Subcutaneous abdominal adipose tissue (tissue), 5 donors: ENCODE measurements around the gene CXCR4.

ENCODE experiments used
- H3K27ac ChIP-seq: one replicate; pipeline ENCODE4 v1.7.0; 2013; ENCODE audit warnings: low read depth, mild to moderate bottlenecking, inconsistent platforms, low read length, moderate library complexity
- H3K27me3 ChIP-seq, 5 donors: one replicate each; pipeline ENCODE4 v1.7.0; 2013; ENCODE audit warnings: low read length in 5 of 5, inconsistent platforms in 1 of 5; ENCODE audit not compliant: control insufficient read depth in 5 of 5, insufficient read depth in 4 of 5
- H3K36me3 ChIP-seq, 5 donors: one replicate each; pipeline ENCODE4 v1.7.0; 2013; ENCODE audit warnings: low read length in 5 of 5; ENCODE audit not compliant: control insufficient read depth in 5 of 5, insufficient read depth in 5 of 5
- H3K4me1 ChIP-seq, 5 donors: one replicate each; pipeline ENCODE4 v1.7.0; 2013; ENCODE audit warnings: low read length in 5 of 5, mild to moderate bottlenecking in 3 of 5, moderate library complexity in 1 of 5; ENCODE audit not compliant: control insufficient read depth in 5 of 5, insufficient read depth in 5 of 5
- H3K4me3 ChIP-seq, 5 donors: one replicate each; pipeline ENCODE4 v1.7.0; 2013; ENCODE audit warnings: low read length in 5 of 5, low read depth in 1 of 5
- H3K9ac ChIP-seq, 5 donors: one replicate each; pipeline ENCODE4 v1.7.0; 2013; ENCODE audit warnings: low read length in 5 of 5, mild to moderate bottlenecking in 4 of 5, moderate library complexity in 3 of 5
- H3K9me3 ChIP-seq, 5 donors: one replicate each; pipeline ENCODE4 v1.7.0; 2013; ENCODE audit warnings: low read length in 5 of 5; ENCODE audit not compliant: control insufficient read depth in 5 of 5
- donor health status: healthy.
- donor health status: healthy.
- donor health status: healthy.
- donor health status: healthy.
- donor health status: healthy.

CXCR4 gene

DNA sequence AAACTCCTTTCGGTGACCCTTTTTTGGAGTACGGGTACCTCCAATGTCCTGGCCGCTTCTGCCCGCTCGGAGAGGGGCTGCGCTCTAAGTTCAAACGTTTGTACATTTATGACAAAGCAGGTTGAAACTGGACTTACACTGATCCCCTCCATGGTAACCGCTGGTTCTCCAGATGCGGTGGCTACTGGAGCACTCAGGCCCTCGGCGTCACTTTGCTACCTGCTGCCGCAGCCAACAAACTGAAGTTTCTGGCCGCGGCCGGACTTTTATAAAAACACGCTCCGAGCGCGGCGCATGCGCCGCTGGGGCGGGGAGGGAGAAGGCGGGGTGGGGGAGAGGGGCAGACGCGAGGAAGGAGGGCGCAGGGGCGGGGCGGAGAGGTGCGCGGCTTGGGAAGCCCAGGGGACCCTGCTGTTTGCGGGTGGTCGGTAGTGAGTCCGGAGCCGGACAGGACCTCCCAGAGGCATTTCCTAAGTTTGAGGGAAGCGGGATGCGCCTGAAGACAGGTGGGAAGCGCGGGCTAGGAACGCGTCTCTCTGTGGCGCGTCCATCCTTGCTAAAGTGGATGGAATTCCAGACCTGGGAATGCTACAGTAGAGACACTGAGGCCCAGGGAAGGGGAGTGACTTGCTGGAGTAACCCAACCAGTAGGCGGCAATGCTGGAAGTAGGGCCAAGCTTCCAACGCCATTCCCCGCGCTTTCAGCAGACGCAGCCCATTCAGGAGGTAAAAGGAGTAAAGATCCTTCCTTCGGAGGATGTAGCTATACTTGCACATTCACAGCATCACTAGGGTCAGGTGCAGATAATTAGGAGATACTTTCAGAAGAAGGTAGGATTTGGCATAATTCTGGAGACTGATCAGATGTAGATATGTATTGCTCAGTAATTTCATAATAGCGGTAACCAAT is at the start of gene CXCR4:
TSS of gene CXCR4 (minus strand) at position 241 of the 910 bp plus-strand sequence. CDS start at position 152, 89 bp downstream.
- H3K27ac ChIP-seq: no peak within 1 kb of the TSS
- no peaks in the 10 kb centered on the region for H3K9me3 ChIP-seq
- peaks cover 3 to 47% (median 39%) of the 10 kb centered on the region in 5 donors for H3K4me1 ChIP-seq
- H3K9ac ChIP-seq: peak within 1 kb of the TSS in 3 of 5 donors; percentile 33 to 69 (median 48)
- peaks cover 0 to 24% (median 12%) of the 10 kb centered on the region in 5 donors for H3K27me3 ChIP-seq
- H3K4me3 ChIP-seq: peak within 1 kb of the TSS; percentile 64 to 88 (median 71)
- peaks cover 0 to 10% (median 4%) of the 10 kb centered on the region in 5 donors for H3K36me3 ChIP-seq

DNA sequence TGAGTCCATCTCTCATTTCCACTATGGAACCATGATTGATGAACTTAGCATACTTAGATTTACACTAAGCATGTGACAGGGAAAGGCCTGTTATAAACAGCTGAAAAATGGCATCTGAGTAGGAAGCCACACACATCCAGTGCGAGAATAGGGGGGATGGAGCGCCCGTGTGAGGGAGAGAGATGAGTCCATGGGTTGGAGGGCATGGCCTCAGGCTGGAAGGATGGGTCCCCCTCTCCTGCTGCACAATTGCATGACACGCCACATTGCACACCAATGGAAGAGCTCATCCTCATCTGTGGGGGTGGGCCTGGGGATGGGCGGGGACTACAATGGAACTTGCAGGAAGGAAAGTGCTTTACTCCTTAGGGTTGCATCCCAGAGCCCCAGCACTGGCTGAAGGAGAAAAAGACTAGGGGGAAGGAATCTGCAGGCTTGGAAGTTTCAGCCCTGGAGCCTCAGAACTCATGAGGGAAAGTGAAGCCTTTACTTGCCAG is 46.4 kb upstream of the CXCR4 start:
- no peak overlapping the region for H3K9ac ChIP-seq
- peaks cover 0 to 6% (median 0%) of the 10 kb centered on the region in 5 donors for H3K9me3 ChIP-seq

DNA sequence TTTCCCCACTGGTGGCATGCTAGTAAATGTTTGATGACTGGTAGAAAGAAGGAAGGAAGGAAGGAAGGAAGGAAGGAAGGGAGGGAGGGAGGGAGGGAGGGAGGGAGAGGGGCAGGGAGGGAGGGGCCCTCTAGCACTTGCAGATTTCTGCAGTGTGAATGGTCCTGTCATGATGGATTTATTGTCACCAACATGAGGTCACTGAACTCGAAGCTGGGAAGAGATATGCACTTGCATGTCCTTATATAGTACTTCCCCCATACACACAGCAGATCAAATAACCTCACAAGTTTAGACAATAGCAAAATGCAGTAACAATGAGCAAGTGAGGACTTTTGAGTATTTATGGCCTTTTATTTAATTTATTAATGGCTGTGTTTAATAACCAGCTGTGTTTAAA is 44.5 kb upstream of the CXCR4 start:
- peaks cover 0 to under 1% (median 0%) of the 10 kb centered on the region in 5 donors for H3K27me3 ChIP-seq
- peaks cover 0 to 1% (median 0%) of the 10 kb centered on the region in 5 donors for H3K4me1 ChIP-seq
- H3K27ac ChIP-seq: no peak overlapping the region
- H3K9me3 ChIP-seq: peaks cover 0 to 6% (median 0%) of the 10 kb centered on the region in 5 donors
- H3K4me3 ChIP-seq: no peak overlapping the region
- H3K36me3 ChIP-seq: no peaks in the 10 kb centered on the region
- no peak overlapping the region for H3K9ac ChIP-seq

More for the DNA sequence above, 46.4 kb upstream of the CXCR4 start:
- Histone ChIP-seq H3K27me3 (peaks cover 0 to 11% (median 5%) of the 10 kb centered on the region in 5 donors), H3K4me3 (no peak overlapping the region), H3K36me3 (no peaks in the 10 kb centered on the region), H3K4me1 (peaks cover 0 to 3% (median 0%) of the 10 kb centered on the region in 5 donors), H3K27ac (no peak overlapping the region)

DNA sequence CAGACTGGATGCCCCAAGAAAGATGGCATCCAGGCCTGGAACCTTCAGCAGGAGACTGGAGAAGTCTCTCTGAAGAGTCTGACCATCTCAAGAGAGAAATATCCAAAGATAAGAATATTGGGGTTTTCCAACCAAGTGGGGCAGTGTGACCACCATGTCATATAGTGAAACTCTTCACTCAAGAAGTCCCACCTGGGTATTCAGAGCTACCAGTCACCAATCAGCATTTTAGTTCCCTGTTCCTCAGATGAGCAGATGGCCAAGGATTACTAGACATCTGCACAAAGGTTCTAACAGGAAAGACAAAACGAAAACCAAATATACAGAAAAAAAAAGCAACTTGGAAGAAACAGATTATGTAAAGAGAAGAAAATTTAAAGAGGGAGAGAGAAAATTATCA is 38.5 kb upstream of the CXCR4 start:
- Histone ChIP-seq H3K9me3 (no peaks in the 10 kb centered on the region), H3K36me3 (no peaks in the 10 kb centered on the region), H3K4me1 (no peaks in the 10 kb centered on the region), H3K9ac (no peak overlapping the region), H3K27me3 (peaks cover 0 to 3% (median 0%) of the 10 kb centered on the region in 5 donors), H3K27ac (no peak overlapping the region), H3K4me3 (no peak overlapping the region)

DNA sequence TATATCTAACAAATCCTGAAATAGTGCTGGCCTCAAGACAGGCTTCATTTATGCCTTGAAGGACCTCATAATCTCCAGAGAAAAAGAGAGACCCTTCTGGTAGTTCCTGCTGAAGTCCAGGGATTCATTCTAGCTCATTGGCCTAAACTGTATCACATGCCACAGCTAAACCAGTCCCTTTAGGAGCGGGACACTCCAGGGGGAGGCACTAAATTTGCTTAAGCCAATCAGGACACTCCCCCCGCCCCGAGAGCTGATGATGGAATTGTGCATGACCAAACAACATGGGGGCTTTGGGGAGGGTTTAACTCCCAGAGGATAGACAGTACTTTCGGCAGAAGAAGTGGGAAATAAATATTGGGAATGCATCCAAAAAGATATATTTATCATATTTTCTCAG is 36.4 kb upstream of the CXCR4 start:
- no peak overlapping the region for H3K9ac ChIP-seq
- no peak overlapping the region for H3K4me3 ChIP-seq
- no peaks in the 10 kb centered on the region for H3K36me3 ChIP-seq
- H3K27ac ChIP-seq: no peak overlapping the region
- H3K4me1 ChIP-seq: no peaks in the 10 kb centered on the region
- H3K27me3 ChIP-seq: peaks cover 0 to 3% (median 0%) of the 10 kb centered on the region in 5 donors
- no peaks in the 10 kb centered on the region for H3K9me3 ChIP-seq

DNA sequence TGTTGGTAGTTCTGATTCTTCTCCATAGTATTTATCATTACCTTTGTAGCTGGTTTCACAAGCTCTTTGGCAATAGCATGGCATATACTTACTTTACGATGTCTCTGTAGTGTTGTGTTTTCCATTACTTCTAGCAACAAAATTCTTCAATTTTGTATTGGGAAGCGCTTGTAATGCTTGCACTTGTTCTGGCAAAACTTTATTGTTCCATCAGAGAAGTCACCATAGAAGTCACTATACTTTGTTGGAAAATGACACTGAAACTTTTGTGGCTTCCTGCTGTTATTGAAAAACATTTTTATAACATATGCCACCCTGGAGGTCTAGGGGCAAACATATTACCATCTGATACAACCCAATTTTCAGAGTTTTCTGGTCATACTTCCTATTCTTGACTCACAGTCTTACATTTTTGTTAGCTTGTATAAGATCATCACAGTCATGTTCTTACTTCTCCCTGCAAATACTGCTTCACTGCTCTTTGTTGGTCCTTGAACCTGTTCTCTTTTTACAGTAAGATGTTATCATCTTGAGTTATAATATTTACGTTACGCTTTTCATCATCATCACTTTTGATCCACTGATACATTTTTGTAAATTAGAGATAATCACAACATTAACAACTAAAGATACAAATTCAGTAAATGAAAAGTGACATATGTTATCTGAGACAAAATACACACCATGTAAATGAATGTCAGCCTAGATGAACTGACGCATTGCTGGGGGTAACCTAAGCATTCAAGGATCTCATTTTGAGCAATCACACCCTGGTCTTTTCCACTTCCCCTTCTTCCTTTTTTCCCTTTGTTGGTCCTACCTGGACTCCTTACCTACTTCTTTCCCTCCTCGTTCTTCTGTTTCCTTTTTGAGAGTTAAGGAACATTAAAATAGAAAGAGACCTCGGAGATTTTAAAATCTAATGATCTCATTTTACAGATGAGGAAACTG is 33.3 kb upstream of the CXCR4 start:
- Histone ChIP-seq H3K9ac (no peak overlapping the region), H3K4me1 (no peaks in the 10 kb centered on the region), H3K9me3 (no peaks in the 10 kb centered on the region), H3K36me3 (no peaks in the 10 kb centered on the region), H3K4me3 (no peak overlapping the region), H3K27ac (no peak overlapping the region), H3K27me3 (peaks cover 0 to 3% (median 0%) of the 10 kb centered on the region in 5 donors)

DNA sequence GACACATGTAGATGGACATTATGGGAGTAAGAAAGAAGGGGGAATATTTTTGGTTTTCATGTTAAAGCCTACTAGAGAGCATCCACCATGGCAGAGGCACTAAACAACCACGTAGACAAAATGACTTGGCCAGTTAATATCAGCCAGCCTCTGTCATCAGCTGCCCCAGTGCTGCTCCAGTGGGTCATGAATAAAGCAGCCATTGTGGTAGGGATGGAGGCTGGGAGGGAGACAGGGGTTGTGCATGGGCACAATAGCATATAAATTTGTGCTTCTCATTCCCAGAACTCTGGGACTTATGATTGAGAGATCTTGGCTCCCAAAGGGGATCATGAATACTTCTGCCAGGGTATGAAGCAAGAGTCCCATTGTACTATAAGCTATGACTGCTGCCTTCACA is 31.1 kb upstream of the CXCR4 start:
- Histone ChIP-seq H3K4me1 (no peaks in the 10 kb centered on the region), H3K9ac (no peak overlapping the region), H3K9me3 (no peaks in the 10 kb centered on the region), H3K27me3 (peaks cover 0 to 3% (median 0%) of the 10 kb centered on the region in 5 donors), H3K36me3 (no peaks in the 10 kb centered on the region), H3K27ac (no peak overlapping the region), H3K4me3 (no peak overlapping the region)

DNA sequence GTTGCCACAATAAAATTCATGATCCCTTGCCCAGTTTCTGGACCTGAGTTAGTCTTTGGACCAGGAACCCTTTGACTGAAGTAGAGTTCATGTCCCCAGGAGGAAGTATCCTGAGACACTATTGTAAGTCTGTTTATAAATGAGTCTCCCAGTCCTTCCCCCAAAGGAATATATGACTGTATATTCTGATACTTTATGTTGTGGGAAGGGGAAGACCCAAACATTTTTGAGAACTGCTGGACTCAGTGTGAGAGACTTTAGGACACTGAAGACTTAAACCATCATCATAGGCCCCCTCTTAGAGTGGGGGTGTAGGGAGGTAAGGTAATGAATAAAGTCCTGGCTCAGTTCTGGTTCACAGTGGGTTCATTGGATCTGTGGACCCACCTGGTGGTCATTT is 28.6 kb upstream of the CXCR4 start:
- Histone ChIP-seq H3K9me3 (no peaks in the 10 kb centered on the region), H3K4me3 (no peak overlapping the region), H3K36me3 (no peaks in the 10 kb centered on the region), H3K27ac (no peak overlapping the region), H3K9ac (no peak overlapping the region), H3K27me3 (peaks cover 0 to 4% (median 0%) of the 10 kb centered on the region in 5 donors), H3K4me1 (no peaks in the 10 kb centered on the region)

DNA sequence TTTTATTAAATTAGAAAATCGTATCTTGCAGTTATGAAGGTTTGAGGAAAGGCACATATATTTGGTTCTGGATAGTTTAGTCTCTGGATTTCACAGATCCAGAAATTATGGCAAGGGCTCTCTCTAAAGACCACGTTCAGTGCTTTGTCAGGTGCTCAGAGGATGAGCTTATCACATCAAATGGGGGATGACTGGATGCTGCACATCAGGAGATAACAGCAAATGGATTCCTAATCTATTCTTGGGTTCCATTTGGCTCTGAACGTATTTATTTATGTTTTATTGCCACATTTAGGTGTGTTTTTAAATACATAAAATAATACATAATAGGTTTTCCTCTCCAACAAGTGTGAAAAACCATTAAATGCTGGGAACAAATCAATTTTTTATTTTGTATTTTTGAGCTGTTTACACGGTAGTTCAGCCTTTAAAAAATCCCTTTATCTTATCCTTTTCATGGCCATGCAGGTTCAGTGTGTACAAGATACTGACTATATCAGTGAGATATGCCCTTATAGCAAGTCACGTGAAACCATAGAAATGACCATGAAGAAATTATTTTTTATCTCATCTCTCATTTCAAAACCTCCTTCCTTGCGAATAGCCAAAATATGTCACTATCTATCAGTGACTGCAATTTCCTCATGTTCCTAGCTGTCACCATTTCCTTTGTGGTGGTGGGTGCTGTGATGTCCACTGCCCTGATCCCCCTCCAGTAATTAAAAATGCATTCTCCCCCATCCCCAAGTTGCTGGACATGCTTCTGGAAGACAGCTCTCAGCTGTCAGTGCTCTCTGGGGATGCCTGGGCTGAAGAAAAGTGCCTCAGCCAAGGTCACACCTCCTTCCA is 25.9 kb upstream of the CXCR4 start:
- H3K4me1 ChIP-seq: no peaks in the 10 kb centered on the region
- no peak overlapping the region for H3K27ac ChIP-seq
- no peak overlapping the region for H3K4me3 ChIP-seq
- H3K36me3 ChIP-seq: no peaks in the 10 kb centered on the region
- H3K9ac ChIP-seq: no peak overlapping the region
- H3K9me3 ChIP-seq: no peaks in the 10 kb centered on the region
- peaks cover 0 to 4% (median 0%) of the 10 kb centered on the region in 5 donors for H3K27me3 ChIP-seq
